ENCODE results near the gene MRPS24.

- TF ChIP-seq ESRRG (CRISPR knock-in tag; IDR thresholded peaks at IDR 0.05) (no peak), ZFP30 (CRISPR knock-in tag; IDR thresholded peaks at IDR 0.05) (no peak), ZFP3 (CRISPR knock-in tag; IDR thresholded peaks at IDR 0.05) (no peak), ISL1 (CRISPR knock-in tag; IDR thresholded peaks at IDR 0.05) (no peak), ARNTL (CRISPR knock-in tag; IDR thresholded peaks at IDR 0.05; ENCODE audit: borderline replicate concordance, low read depth) (no peak), CSDC2 (CRISPR knock-in tag; IDR thresholded peaks at IDR 0.05) (no peak), ZNF8 (CRISPR knock-in tag; IDR thresholded peaks at IDR 0.05) (no peak), CREB5 (CRISPR knock-in tag; IDR thresholded peaks at IDR 0.05; ENCODE audit: low read depth) (no peak), TSHZ2 (CRISPR knock-in tag; IDR thresholded peaks at IDR 0.05) (no peak), ZNF70 (CRISPR knock-in tag; IDR thresholded peaks at IDR 0.05) (no peak)
Measured at GRCh38 chr7:43864126-43864525, 5.2 kb downstream of the MRPS24 start.
